Esophagus muscularis mucosa (tissue), 4 donors: ENCODE results near the gene TENM4.

Source experiments
- CTCF ChIP-seq, 3 experiments: fragments of 200-600 bp in 2 of 3; fragments of 450-650 bp in 1 of 3; sonication (generic) in 2 of 3; IDR thresholded peaks; one replicate each; pipeline ENCODE4 v1.5.1; 2017 to 2019; ENCODE audit warnings: antibody characterized with exemption in 3 of 3, mild to moderate bottlenecking in 2 of 3, moderate library complexity in 1 of 3
- EP300 ChIP-seq: sonication (generic); formaldehyde crosslinking; IDR thresholded peaks from one replicate; pipeline ENCODE4 v1.6.1; 2017; ENCODE audit warnings: antibody characterized with exemption
- POLR2A ChIP-seq: fragments of 450-650 bp; IDR thresholded peaks from one replicate; pipeline ENCODE4 v1.6.1; 2017; ENCODE audit warnings: antibody characterized with exemption, moderate library complexity, mild to moderate bottlenecking, low read depth
- POLR2AphosphoS5 ChIP-seq, 2 donors: sonication (generic); formaldehyde crosslinking; IDR thresholded peaks; one replicate each; pipeline ENCODE4 v1.6.1; 2017; ENCODE audit warnings: antibody characterized with exemption in 2 of 2

- TF ChIP-seq EP300: no peak
- TF ChIP-seq POLR2A: no peak
- no peak for TF ChIP-seq POLR2AphosphoS5 (IDR thresholded peaks at IDR 0.05)
- no peak for TF ChIP-seq CTCF (IDR thresholded peaks at IDR 0.05)
Observed at GRCh38 chr11:79086056-79086455, 354.8 kb downstream of the TENM4 start.
